ENCODE results near the gene ITPR2.
"Not testable (repeated sequence)": the region's sequence is repeated elsewhere in the genome, so short reads cannot be mapped to it uniquely, and the experiment has no call there.

The ITPR2 gene

GRCh38 chr12:26698186-26698585, 134.8 kb downstream of the ITPR2 start:
- no peak for DNase-seq

- DNase-seq: no peak
Measured at GRCh38 chr12:26697217-26697616, 135.8 kb downstream of the ITPR2 start.

GRCh38 chr12:26696613-26697092, 136.3 kb downstream of the ITPR2 start:
- no peak for DNase-seq

GRCh38 chr12:26696048-26696612, 136.9 kb downstream of the ITPR2 start:
- DNase-seq: no peak

GRCh38 chr12:26694402-26694801, 138.6 kb downstream of the ITPR2 start:
- DNase-seq: no peak

GRCh38 chr12:26692407-26692806, 140.6 kb downstream of the ITPR2 start:
- no peak for DNase-seq

GRCh38 chr12:26691234-26691970, 141.6 kb downstream of the ITPR2 start:
- DNase-seq: no peak

GRCh38 chr12:26690601-26691000, 142.4 kb downstream of the ITPR2 start:
- no peak for DNase-seq

- no peak for DNase-seq
Measured at GRCh38 chr12:26689281-26689841, 143.6 kb downstream of the ITPR2 start.

- no peak for DNase-seq
Measured at GRCh38 chr12:26688344-26688904, 144.6 kb downstream of the ITPR2 start.

GRCh38 chr12:26686408-26686807, 146.6 kb downstream of the ITPR2 start:
- DNase-seq: no peak

GRCh38 chr12:26684101-26684500, 148.9 kb downstream of the ITPR2 start:
- no peak for DNase-seq

GRCh38 chr12:26683443-26683842, 149.6 kb downstream of the ITPR2 start:
- DNase-seq: no peak

GRCh38 chr12:26680727-26681455, 152.1 kb downstream of the ITPR2 start:
- DNase-seq: no peak

- no peak for DNase-seq
Measured at GRCh38 chr12:26678697-26679660, 154.0 kb downstream of the ITPR2 start.

GRCh38 chr12:26671487-26671886, 161.5 kb downstream of the ITPR2 start:
- DNase-seq: not testable (repeated sequence)

- no peak for DNase-seq
Measured at GRCh38 chr12:26668847-26669246, 164.1 kb downstream of the ITPR2 start.

GRCh38 chr12:26668230-26668629, 164.8 kb downstream of the ITPR2 start:
- no peak for DNase-seq

GRCh38 chr12:26666286-26666685, 166.7 kb downstream of the ITPR2 start:
- DNase-seq: no peak

GRCh38 chr12:26661399-26661798, 171.6 kb downstream of the ITPR2 start:
- DNase-seq: no peak

- no peak for DNase-seq
Measured at GRCh38 chr12:26659930-26660329, 173.1 kb downstream of the ITPR2 start.

GRCh38 chr12:26658991-26659390, 174.0 kb downstream of the ITPR2 start:
- DNase-seq: no peak

All from CD4-positive, alpha-beta T cell treated with Interferon alpha-2 for 1 hour (primary cell).